Right lobe of liver (tissue), 6 donors: ENCODE data around the gene OLIG2. TPM values are rescaled to one million over a fixed set of nuclear protein-coding genes. Genes with fewer than 3 reads are reported as not detected.

Experiments used
- ATAC-seq, 4 donors: fragments of 200-7000 bp; cut with Tn5 transposase; one replicate each; pipeline ENCODE4 v1.9.1; 2020; ENCODE audit warnings: mild to moderate bottlenecking in 4 of 4, moderate library complexity in 4 of 4
- DNase-seq, 3 donors: peaks; one replicate each; pipeline ENCODE4 v3.0.0-alpha.2; 2020
- H3K27ac ChIP-seq, 3 donors: fragments of 200-600 bp; one replicate each; pipeline ENCODE4 v1.8.0; 2022
- H3K27me3 ChIP-seq, 2 donors: fragments of 200-600 bp; one replicate each; pipeline ENCODE4 v1.8.0; 2022
- H3K36me3 ChIP-seq, 4 donors: fragments of 200-600 bp; sonication (generic) in 1 of 4; one replicate each; pipeline versions ENCODE4 v1.5.1 to v1.8.0; 2017 to 2022; ENCODE audit warnings: control low read depth in 1 of 4
- H3K4me1 ChIP-seq, 4 donors: fragments of 200-600 bp; sonication (generic) in 1 of 4; one replicate each; pipeline versions ENCODE4 v1.5.1 to v1.8.0; 2017 to 2022; ENCODE audit warnings: control low read depth in 1 of 4
- H3K4me3 ChIP-seq, 3 donors: fragments of 200-600 bp; one replicate each; pipeline ENCODE4 v1.8.0; 2022
- H3K9me3 ChIP-seq, 4 donors: fragments of 200-600 bp; sonication (generic) in 1 of 4; one replicate each; pipeline versions ENCODE4 v1.5.1 to v1.8.0; 2017 to 2022; ENCODE audit warnings: control low read depth in 1 of 4
- POLR2A ChIP-seq: fragments of 450-650 bp; IDR thresholded peaks from one replicate; pipeline ENCODE4 v1.6.1; 2017; ENCODE audit warnings: antibody characterized with exemption, mild to moderate bottlenecking
- WGBS: methylation state at CpG from one replicate; pipeline ENCODE4 v1.1.6; 2018; ENCODE audit warnings: low coverage, low lambda C conversion rate; ENCODE audit not compliant: insufficient coverage; ENCODE audit errors: missing lambda C conversion rate; 5-methylcytosine and 5-hydroxymethylcytosine counted together
- intact Hi-C, 2 donors: fragments of 100-400 bp; cut with DNase I; formaldehyde crosslinking; loops; one replicate each; pipeline versions ENCODE4 v1.11.2 to v1.14.1; 2022
- total RNA-seq, 6 experiments: library from RNA; depleted of rRNA in 2 of 6; stranded (reverse); fragments of >200 nt in 2 of 6; fragmentation: NEBNext Ultra II Directional in 3 of 6; extraction: Animal tissue kit (Norgen Biotek cat#: 25700) in 3 of 6; gene quantifications; one replicate each; pipeline versions ENCODE4 v1.1.0 to v1.2.4, GENCODE V29; 2016 to 2023
- TF ChIP-seq, protein P1 (sequence below), 4 donors: fragments of 200-600 bp in 3 of 4; fragments of 450-650 bp in 1 of 4; IDR thresholded peaks; one replicate each; pipeline versions ENCODE4 v1.5.1 to v1.8.0; 2016 to 2022; ENCODE audit warnings: antibody characterized with exemption in 4 of 4, mild to moderate bottlenecking in 2 of 4
- donor health status: DM: no; HTN: yes; CAD: no.
- donor health status: DM: no; HTN: no; CAD: no.
- donor health status: DM: no; HTN: no; CAD: no.
- donor health status: DM: no; HTN: yes; CAD: no.
- donor health status: DM: no; HTN: yes; CAD: no.

OLIG2 gene
- total RNA-seq, 6 experiments from 2014 or later = not detected

DNA sequence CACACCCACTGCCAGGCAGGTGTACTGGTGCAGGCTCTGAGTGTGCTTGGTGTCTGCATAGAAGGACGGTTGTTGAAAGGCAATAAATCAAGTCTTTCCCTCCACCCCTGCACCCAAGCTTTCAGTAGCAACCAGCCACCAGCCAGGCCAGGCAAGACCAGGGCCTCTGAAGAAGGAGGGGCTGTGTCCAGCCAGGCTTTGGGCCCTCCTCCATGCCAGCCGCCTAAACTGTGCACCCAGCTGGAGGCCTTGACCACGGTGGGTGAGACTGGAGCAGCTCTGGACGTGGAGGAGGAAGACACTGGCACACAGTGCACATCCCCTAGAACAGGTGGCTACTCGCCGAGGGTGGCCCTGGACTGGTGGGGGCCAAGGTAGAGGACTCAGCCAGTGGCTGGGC lies 4.9 kb downstream of the OLIG2 start:
- Histone ChIP-seq H3K4me3 (no peak overlapping the region), H3K27me3 (peaks cover 5 to 21% of the 10 kb centered on the region in 2 donors), H3K27ac (no peak overlapping the region), H3K9me3 (no peaks in the 10 kb centered on the region), H3K4me1 (peaks cover 0 to 11% (median 0%) of the 10 kb centered on the region in 4 donors), H3K36me3 (no peaks in the 10 kb centered on the region)
- no CpG with 5 or more reads among the region's 6 CpGs for WGBS
- no peak for ATAC-seq
- no peak for DNase-seq
- intact Hi-C loops = no loop called here
- TF ChIP-seq, protein P1, sequence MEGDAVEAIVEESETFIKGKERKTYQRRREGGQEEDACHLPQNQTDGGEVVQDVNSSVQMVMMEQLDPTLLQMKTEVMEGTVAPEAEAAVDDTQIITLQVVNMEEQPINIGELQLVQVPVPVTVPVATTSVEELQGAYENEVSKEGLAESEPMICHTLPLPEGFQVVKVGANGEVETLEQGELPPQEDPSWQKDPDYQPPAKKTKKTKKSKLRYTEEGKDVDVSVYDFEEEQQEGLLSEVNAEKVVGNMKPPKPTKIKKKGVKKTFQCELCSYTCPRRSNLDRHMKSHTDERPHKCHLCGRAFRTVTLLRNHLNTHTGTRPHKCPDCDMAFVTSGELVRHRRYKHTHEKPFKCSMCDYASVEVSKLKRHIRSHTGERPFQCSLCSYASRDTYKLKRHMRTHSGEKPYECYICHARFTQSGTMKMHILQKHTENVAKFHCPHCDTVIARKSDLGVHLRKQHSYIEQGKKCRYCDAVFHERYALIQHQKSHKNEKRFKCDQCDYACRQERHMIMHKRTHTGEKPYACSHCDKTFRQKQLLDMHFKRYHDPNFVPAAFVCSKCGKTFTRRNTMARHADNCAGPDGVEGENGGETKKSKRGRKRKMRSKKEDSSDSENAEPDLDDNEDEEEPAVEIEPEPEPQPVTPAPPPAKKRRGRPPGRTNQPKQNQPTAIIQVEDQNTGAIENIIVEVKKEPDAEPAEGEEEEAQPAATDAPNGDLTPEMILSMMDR (IDR thresholded peaks at IDR 0.05) = no peak
- TF ChIP-seq POLR2A = no peak

DNA sequence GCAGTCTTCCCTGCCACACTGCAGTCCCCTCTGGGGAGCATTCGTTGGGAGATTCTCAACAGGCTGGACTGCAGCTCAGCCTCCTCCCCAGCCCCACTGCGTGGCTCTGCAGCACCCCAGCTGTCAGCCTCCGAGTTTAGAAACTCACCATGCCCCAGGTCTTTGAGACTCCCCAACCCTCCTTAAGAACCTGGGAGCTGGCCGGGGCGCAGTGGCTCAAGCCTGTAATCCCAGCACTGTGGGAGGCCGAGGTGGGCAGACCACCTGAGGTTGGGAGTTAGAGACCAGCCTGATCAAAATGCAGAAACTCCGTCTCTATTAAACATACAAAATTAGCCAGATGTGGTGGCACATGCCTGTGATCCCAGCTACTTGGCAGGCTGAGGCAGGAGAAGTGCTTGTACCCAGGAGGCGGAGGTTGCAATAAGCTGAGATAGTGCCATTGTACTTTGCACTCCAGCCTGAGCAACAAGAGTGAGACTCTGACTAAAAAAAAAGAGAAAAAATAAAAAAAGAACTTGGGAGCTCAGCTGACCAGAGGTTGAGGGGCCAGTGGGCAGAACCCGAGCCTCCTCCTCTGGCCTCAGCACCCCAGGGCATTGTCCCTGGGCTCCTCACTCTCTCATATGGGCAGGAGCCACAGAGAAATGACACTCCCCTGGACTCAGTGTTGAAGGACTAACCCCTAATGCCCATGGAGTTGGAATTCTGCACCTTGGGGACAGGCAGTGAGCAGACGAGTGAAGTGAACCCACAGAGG lies 5.6 kb downstream of the OLIG2 start:
- WGBS = 44% methylated on average over 2 of the region's 10 CpGs
- H3K27ac ChIP-seq = no peak overlapping the region
- intact Hi-C loops = no loop called here
- no peaks in the 10 kb centered on the region for H3K9me3 ChIP-seq
- peaks cover 5 to 15% of the 10 kb centered on the region in 2 donors for H3K27me3 ChIP-seq
- no peak overlapping the region for H3K4me3 ChIP-seq
- H3K4me1 ChIP-seq = peaks cover 0 to 11% (median 0%) of the 10 kb centered on the region in 4 donors
- DNase-seq = peak in 1 of 3 donors; percentile 40
- peak in 1 of 4 donors; percentile 28 for ATAC-seq
- TF ChIP-seq, protein P1 (IDR thresholded peaks at IDR 0.05) = no peak
- no peak for TF ChIP-seq POLR2A
- no peaks in the 10 kb centered on the region for H3K36me3 ChIP-seq

DNA sequence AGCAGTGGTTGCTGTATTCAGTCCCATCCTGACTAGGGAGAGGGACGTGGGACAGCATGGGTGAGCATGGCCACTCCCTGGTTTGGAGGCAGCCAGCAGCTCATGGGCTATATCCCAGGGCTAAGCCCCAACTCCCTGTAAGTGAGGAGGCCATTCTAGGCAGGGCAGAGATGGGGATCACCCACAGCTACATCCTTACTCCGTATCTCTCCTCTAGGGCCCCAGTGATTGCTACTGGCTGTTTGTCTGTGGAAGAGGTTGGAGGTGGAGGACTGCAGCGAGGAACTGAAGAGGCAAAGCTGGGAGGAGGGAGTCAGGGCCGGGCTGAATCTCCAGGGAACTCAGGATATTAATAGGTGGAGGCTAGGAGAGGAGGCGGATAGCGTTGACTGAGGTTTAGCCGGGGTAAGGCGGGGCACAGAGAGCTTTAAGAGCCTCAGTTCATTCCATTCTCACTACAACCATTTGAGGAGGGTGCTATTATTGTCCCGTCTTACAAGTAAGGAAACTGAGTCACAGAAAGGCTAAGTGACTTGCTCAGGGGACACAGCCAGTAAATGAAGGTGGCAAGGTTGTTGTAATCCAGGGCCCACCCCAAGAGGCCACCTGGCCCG lies 6.8 kb downstream of the OLIG2 start:
- ATAC-seq (no peak), DNase-seq (no peak)
- Histone ChIP-seq H3K36me3 (no peaks in the 10 kb centered on the region), H3K9me3 (no peaks in the 10 kb centered on the region), H3K4me3 (no peak overlapping the region), H3K27ac (no peak overlapping the region), H3K27me3 (peaks cover 3 to 5% of the 10 kb centered on the region in 2 donors), H3K4me1 (peaks cover 0 to 6% (median 0%) of the 10 kb centered on the region in 4 donors)
- TF ChIP-seq, protein P1 (IDR thresholded peaks at IDR 0.05) = no peak
- no peak for TF ChIP-seq POLR2A
- 35% methylated on average over 8 of the region's 10 CpGs for WGBS
- intact Hi-C loops = no loop called here

DNA sequence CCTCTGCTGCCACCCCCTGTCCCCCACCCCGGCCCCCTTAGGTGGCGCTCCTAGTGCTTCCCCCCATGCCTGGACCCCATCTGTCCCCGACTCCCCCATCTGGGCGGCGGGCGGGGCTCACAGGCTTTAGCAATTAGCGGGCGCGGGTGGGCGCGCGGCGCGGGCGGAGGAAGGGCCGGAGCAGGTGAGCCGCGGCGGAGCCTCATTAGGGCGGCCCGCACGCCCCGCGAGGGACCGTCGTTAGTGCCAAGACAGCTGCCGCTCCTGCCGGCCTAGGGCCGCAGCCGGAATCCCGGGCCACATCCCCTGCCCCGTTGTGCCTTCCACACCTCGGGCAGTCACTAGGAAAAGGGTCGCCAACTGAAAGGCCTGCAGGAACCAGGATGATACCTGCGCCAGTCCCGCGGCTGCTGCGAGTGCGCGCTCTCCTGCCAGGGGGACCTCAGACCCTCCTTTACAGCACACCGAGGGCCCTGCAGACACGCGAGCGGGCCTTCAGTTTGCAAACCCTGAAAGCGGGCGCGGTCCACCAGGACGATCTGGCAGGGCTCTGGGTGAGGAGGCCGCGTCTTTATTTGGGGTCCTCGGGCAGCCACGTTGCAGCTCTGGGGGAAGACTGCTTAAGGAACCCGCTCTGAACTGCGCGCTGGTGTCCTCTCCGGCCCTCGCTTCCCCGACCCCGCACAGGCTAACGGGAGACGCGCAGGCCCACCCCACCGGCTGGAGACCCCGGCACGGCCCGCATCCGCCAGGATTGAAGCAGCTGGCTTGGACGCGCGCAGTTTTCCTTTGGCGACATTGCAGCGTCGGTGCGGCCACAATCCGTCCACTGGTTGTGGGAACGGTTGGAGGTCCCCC lies 7.6 kb downstream of the OLIG2 start:
- Histone ChIP-seq H3K36me3 (no peaks in the 10 kb centered on the region), H3K4me3 (no peak overlapping the region), H3K27me3 (peaks cover 0 to 5% of the 10 kb centered on the region in 2 donors), H3K4me1 (peaks cover 0 to 6% (median 0%) of the 10 kb centered on the region in 4 donors), H3K9me3 (no peaks in the 10 kb centered on the region), H3K27ac (no peak overlapping the region)
- ATAC-seq (no peak), DNase-seq (peak in 1 of 3 donors; percentile 40)
- intact Hi-C loops = no loop called here
- no peak for TF ChIP-seq POLR2A
- TF ChIP-seq, protein P1 (IDR thresholded peaks at IDR 0.05) = no peak
- WGBS = 42% methylated on average over 11 of the region's 76 CpGs
